NOMO-1 treated with dmso at 0.1 percent for 144 hours (cell line): ENCODE measurements around the gene NTN1.

Source experiments
- DNase-seq: peaks from one replicate; lab custom pipeline; 2025; ENCODE audit not compliant: unreplicated experiment; lab: John Stamatoyannopoulos, UW

The NTN1 gene

GRCh38 chr17:9229160-9229825 is 208.0 kb downstream of the NTN1 start:
- DNase-seq, result no peak

- no peak for DNase-seq
Observed at GRCh38 chr17:9229826-9230201, 208.5 kb downstream of the NTN1 start.

- DNase-seq, result no peak
Observed at GRCh38 chr17:9230346-9230745, 209.0 kb downstream of the NTN1 start.

GRCh38 chr17:9230861-9231260 is 209.6 kb downstream of the NTN1 start:
- no peak for DNase-seq

- no peak for DNase-seq
Observed at GRCh38 chr17:9231449-9232154, 210.3 kb downstream of the NTN1 start.

GRCh38 chr17:9232155-9232475 is 210.8 kb downstream of the NTN1 start:
- no peak for DNase-seq

- DNase-seq, result no peak
Observed at GRCh38 chr17:9232591-9233270, 211.4 kb downstream of the NTN1 start.

GRCh38 chr17:9233271-9233599 is 211.9 kb downstream of the NTN1 start:
- no peak for DNase-seq

- no peak for DNase-seq
Observed at GRCh38 chr17:9233761-9234160, 212.5 kb downstream of the NTN1 start.

- no peak for DNase-seq
Observed at GRCh38 chr17:9234389-9234945, 213.2 kb downstream of the NTN1 start.

- no peak for DNase-seq
Observed at GRCh38 chr17:9235346-9235745, 214.0 kb downstream of the NTN1 start.

- no peak for DNase-seq
Observed at GRCh38 chr17:9236286-9237052, 215.2 kb downstream of the NTN1 start.

- no peak for DNase-seq
Observed at GRCh38 chr17:9237053-9237410, 215.7 kb downstream of the NTN1 start.

GRCh38 chr17:9237661-9238301 is 216.5 kb downstream of the NTN1 start:
- no peak for DNase-seq

- DNase-seq, result no peak
Observed at GRCh38 chr17:9238340-9239245, 217.3 kb downstream of the NTN1 start.

- no peak for DNase-seq
Observed at GRCh38 chr17:9239246-9239792, 218.0 kb downstream of the NTN1 start.

GRCh38 chr17:9239793-9240658 is 218.7 kb downstream of the NTN1 start:
- peak; percentile 76 for DNase-seq

GRCh38 chr17:9240659-9241370 is 219.5 kb downstream of the NTN1 start:
- DNase-seq, result no peak
